Measurements from ENCODE around the gene NFX1. TPM values are rescaled to one million over a fixed set of nuclear protein-coding genes. Genes with fewer than 3 reads are reported as not detected.

NFX1 gene
- total and polyA plus RNA-seq, 10 of the 15 experiments (the other 5 are each of a cell fraction or from before 2014, with no cell fraction given) = 11.9 to 45.1 (median 36.1) TPM

DNA sequence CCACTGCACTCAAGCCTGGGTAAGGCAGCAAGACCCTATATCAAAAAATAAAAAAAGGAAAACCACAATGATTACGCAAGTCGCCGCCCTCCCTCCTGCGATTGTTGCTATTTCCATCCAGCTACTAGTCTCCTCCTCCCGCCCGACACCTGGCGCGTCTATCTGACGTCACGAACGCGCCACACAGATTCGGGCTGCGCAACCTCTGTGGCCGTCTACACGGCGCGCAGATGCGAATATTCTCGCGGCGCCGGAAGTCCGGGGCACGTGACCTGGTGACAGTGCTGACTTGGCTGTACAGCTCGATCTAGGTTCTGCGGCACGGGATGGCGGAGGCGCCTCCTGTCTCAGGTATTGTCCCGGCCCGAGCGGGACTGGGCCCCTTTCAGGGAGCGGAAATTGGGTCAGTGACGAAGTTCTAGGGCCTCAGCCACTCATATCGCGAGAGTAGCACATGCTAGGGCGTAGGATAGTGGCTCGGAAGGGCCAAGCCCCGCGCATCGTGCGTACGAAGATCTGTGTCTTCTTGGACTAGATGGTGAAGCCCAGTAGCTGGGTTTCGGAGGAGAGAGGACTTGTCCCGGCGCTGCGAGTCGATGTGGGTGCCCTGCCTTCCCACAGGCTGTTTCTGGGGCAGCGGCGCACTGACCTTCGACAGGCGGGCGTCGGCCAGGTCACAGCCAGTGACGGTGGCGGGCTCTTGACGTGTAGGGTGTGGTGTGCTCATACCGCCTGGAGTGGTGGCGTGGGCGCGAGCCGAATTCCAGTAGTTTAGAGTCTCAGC is at the start of gene NFX1 (continued):
- TF ChIP-seq, protein P1, sequence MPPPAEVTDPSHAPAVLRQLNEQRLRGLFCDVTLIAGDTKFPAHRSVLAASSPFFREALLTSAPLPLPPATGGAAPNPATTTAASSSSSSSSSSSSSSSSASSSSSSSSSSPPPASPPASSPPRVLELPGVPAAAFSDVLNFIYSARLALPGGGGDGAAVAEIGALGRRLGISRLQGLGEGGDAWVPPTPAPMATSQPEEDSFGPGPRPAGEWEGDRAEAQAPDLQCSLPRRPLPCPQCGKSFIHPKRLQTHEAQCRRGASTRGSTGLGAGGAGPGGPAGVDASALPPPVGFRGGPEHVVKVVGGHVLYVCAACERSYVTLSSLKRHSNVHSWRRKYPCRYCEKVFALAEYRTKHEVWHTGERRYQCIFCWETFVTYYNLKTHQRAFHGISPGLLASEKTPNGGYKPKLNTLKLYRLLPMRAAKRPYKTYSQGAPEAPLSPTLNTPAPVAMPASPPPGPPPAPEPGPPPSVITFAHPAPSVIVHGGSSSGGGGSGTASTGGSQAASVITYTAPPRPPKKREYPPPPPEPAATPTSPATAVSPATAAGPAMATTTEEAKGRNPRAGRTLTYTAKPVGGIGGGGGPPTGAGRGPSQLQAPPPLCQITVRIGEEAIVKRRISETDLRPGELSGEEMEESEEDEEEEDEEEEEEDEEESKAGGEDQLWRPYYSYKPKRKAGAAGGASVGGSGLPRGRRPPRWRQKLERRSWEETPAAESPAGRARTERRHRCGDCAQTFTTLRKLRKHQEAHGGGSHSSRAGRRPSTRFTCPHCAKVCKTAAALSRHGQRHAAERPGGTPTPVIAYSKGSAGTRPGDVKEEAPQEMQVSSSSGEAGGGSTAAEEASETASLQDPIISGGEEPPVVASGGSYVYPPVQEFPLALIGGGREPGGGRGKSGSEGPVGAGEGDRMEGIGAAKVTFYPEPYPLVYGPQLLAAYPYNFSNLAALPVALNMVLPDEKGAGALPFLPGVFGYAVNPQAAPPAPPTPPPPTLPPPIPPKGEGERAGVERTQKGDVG (CRISPR knock-in tag; IDR thresholded peaks at IDR 0.05) = no peak
- TF ChIP-seq NFIC (IDR thresholded peaks at IDR 0.05; ENCODE audit: low read depth, low read length) (no peak), ETV6 (conservative IDR thresholded peaks at IDR 0.05 in 1 of 2, IDR thresholded peaks at IDR 0.05 in 1 of 2; ENCODE audit: borderline replicate concordance in 1 of 2, low read depth in 1 of 2) (no peak; a peak in 2 of 4 replicates), RB1 (IDR thresholded peaks at IDR 0.05; ENCODE audit: borderline replicate concordance) (peak; percentile 71; the same call in 1 of the 2 replicates), SRF (IDR thresholded peaks at IDR 0.05; ENCODE audit: low read depth in 2 of 2, low read length in 2 of 2) (peak; percentile 17 to 92; a peak in 3 of 4 replicates), NKRF (conservative IDR thresholded peaks at IDR 0.05) (peak; percentile 69; the same call in 1 of the 2 replicates), HDAC6 (IDR thresholded peaks at IDR 0.05; ENCODE audit: unreplicated experiment) (peak; percentile 42), IKZF2 (IDR thresholded peaks at IDR 0.05) (peak; percentile 17 to 45; a peak in 2 of 4 replicates), ATF7 (IDR thresholded peaks at IDR 0.05; ENCODE audit: low read depth) (peak; percentile 96), SUPT20H (IDR thresholded peaks at IDR 0.05; ENCODE audit: borderline replicate concordance, control insufficient read depth, low read depth, low read length) (no peak), PML (IDR thresholded peaks at IDR 0.05; ENCODE audit: low read length) (peak; percentile 98), YY1 (IDR thresholded peaks at IDR 0.05; ENCODE audit: low read depth, low read length) (peak; percentile 59; the same call in 1 of the 2 replicates), NR2C2 (IDR thresholded peaks at IDR 0.05; ENCODE audit: borderline replicate concordance, control insufficient read depth, insufficient read length, low read depth) (no peak)
- TF ChIP-seq, protein P2, sequence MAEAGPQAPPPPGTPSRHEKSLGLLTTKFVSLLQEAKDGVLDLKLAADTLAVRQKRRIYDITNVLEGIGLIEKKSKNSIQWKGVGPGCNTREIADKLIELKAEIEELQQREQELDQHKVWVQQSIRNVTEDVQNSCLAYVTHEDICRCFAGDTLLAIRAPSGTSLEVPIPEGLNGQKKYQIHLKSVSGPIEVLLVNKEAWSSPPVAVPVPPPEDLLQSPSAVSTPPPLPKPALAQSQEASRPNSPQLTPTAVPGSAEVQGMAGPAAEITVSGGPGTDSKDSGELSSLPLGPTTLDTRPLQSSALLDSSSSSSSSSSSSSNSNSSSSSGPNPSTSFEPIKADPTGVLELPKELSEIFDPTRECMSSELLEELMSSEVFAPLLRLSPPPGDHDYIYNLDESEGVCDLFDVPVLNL (IDR thresholded peaks at IDR 0.05; ENCODE audit: low read depth, low read length) = peak; percentile 68
- TF ChIP-seq, protein P3, sequence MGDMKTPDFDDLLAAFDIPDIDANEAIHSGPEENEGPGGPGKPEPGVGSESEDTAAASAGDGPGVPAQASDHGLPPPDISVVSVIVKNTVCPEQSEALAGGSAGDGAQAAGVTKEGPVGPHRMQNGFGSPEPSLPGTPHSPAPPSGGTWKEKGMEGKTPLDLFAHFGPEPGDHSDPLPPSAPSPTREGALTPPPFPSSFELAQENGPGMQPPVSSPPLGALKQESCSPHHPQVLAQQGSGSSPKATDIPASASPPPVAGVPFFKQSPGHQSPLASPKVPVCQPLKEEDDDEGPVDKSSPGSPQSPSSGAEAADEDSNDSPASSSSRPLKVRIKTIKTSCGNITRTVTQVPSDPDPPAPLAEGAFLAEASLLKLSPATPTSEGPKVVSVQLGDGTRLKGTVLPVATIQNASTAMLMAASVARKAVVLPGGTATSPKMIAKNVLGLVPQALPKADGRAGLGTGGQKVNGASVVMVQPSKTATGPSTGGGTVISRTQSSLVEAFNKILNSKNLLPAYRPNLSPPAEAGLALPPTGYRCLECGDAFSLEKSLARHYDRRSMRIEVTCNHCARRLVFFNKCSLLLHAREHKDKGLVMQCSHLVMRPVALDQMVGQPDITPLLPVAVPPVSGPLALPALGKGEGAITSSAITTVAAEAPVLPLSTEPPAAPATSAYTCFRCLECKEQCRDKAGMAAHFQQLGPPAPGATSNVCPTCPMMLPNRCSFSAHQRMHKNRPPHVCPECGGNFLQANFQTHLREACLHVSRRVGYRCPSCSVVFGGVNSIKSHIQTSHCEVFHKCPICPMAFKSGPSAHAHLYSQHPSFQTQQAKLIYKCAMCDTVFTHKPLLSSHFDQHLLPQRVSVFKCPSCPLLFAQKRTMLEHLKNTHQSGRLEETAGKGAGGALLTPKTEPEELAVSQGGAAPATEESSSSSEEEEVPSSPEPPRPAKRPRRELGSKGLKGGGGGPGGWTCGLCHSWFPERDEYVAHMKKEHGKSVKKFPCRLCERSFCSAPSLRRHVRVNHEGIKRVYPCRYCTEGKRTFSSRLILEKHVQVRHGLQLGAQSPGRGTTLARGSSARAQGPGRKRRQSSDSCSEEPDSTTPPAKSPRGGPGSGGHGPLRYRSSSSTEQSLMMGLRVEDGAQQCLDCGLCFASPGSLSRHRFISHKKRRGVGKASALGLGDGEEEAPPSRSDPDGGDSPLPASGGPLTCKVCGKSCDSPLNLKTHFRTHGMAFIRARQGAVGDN (IDR thresholded peaks at IDR 0.05) = peak; percentile 88
- TF ChIP-seq, protein P4, sequence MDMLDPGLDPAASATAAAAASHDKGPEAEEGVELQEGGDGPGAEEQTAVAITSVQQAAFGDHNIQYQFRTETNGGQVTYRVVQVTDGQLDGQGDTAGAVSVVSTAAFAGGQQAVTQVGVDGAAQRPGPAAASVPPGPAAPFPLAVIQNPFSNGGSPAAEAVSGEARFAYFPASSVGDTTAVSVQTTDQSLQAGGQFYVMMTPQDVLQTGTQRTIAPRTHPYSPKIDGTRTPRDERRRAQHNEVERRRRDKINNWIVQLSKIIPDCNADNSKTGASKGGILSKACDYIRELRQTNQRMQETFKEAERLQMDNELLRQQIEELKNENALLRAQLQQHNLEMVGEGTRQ (IDR thresholded peaks at IDR 0.05; ENCODE audit: borderline replicate concordance, low read depth, low read length) = peak; percentile 96

Data from GM12878 (cell line).